ENCODE results near the gene KCNIP1.
A peak's percentile ranks its signal among the peaks of the same experiment; 100 is the strongest.

The KCNIP1 gene

DNA sequence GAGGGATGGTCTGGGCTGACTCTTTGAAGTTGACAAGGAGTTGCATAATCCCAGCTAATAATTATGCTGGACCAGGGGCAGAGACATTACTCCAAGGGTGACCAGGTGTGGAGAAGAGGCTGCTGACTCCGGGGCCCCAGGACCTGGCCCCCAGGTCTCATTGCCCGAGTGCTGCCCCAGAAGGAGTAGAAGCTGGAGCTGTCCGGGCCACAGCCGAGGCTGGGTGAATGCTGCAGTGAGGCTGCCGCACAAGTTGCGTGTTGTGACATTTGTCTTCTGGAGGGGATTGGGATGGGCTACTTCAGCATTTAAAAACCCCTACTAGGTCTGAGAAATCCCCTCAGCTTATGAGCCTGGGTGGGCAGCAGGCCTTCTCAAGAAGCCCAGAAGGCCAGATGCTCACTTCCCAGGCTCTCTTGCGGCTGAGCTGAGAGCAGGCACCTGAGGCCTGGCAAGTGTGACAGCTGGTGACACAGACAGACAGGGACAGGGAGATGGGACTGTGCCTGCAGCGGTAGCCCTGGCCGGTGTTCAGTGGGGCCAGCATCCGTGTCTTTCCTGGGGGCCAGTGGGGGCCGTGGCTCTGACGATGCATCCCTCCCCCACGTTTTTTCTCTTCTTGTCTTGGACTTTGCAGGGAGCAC is 122.8 kb downstream of the KCNIP1 start:
- no peak for DNase-seq (ENCODE audit: low read depth in 2 of 2, low spot score in 1 of 2)

DNA sequence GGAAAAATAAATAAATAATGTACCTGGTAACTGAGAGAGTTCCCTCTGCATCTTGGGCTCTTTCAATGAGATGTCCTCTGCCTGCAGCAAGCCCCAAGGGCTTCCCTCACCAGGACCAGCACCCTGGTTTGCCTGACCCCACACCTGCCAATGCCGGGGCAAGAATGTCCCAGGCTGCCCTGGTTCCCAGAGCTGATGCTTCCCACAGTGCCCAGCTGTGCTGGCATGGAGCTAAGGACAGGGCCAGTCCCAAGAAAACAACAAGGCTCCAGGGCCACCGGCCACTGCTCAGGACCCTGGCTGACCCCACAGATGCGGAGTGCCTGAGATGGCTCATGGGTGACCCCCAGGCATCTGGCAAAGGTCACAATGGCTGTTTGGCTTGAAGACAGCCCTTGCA is 123.5 kb downstream of the KCNIP1 start:
- DNase-seq (ENCODE audit: low read depth in 2 of 2, low spot score in 1 of 2): no peak

DNA sequence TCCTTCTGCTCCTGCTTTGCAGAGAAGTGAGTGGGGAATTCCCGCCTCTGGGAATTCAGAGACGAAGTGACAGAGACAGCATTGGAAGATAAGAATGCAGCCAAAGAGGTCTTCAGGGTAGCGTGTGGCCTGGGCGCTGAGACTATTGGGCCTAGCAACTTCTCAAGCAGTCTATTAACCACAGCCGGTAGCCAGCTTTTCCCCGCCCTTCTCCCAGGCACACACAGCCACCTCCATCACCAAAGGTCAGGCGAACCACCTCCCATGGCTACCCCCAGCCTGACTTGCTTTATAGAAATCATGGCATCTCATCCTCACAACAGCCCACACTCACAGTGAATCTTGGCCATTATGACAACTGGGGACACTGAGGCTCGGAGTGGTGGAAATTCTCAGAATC is 124.2 kb downstream of the KCNIP1 start:
- DNase-seq (ENCODE audit: low read depth in 2 of 2, low spot score in 1 of 2): no peak

DNA sequence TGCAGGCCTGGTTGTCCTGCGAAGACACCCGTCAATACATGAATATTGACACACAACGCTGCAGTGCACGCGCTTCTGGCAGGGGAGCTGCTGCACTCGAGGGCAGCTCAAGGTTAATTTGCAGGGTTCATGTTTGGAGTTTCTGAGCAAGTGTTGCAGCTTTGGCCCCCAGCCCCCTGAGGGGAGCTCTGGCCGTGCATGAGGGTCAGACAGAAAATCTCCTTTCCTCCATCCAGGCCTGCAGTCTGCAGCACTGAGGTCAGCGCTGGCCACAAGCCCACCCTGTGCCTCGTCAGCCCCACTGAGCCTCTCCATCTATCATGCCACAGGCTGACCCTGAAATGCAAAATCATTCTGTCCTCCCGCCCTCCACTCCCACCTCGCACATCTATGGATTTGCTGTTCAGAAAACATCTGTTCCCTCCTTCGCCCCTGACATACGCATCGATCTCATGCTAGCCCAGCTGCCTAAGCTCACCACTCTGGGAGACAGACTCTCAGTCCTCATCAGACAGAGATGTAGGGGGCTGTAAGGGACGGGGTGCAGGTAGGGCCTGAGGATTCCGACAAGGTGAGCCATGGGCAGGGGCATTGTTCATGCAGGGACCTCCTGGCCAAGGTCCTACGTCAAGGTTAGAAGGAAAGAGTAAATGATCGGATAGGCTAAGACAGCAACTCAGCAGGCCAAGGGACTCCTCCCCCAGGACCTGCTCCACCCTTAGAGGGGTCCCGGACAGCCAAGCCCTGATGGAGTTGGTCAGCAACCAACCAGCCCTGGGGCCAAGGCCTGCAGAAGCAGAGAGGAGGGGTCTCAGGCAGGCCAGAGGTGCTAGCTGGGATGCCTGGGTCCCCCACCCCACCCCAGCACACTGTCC is 125.1 kb downstream of the KCNIP1 start:
- no peak for DNase-seq (ENCODE audit: low read depth in 2 of 2, low spot score in 1 of 2)

DNA sequence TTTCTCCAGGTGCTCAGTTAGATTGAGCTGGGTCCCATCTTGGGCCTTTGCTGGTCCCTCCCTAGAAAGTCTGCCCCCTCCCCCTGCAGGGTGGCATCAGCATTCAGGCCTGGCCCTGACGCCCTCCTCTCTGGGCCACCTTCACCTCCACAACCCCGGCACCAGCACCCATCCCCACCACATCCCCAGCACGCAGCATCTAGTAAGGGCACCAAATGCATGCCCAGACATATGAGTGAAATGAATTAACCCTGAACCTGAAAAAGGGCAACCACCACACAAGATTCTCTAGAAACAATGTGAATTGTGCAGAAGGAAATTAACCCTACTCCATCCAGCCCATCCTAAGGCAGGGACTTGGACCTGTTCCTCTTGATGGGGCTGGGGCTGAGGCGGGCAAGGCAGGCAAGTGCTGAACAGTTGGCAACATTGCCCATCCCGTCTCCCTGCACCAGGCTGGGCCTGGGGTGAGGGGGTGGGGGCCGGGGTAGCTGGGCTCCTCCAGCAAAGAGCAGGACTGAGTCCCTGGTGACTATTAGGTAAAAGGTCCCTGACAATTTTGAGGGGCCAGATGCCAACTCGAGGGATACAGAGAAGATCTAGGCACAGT is 125.9 kb downstream of the KCNIP1 start:
- no peak for DNase-seq (ENCODE audit: low read depth in 2 of 2, low spot score in 1 of 2)

DNA sequence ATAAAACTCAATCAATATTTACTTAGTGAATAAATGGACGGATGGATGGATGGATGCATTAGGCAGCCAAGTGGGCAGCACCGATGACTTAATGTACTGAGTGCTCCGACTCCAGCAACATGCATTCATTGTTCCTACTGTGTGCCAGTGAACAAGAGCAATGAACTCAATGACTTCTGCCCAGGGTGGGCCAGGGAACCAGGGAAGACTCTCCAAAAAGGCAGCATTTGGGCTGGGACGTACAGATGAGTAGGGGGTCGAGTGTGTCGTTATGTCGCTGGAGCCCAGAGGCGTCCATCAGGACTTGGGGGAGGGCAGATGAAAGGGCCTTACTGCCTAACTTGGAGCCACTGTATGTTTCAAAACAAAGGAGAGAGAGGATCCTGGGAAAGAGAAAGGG is 126.4 kb downstream of the KCNIP1 start:
- no peak for DNase-seq (ENCODE audit: low read depth in 2 of 2, low spot score in 1 of 2)

DNA sequence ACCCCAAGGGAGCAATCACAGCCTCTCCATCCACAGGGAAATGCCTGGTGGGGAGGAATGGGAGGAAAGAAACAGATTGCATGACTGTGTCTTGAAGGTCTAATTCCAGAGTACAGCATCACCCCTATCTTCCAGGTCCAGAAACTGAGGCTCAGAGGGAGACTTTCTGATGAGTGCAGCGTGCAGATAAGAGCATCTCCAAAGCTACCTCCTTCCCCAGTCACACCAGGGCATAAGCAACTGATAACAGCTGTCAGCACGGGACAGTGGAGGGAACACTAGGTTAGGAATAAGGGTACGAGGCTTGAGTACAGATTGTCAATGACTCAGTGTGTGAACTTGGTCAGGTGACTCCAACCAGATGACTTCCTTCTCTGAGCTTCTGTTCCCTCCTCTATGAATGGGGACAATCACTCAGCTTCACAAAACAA is 126.9 kb downstream of the KCNIP1 start:
- no peak for DNase-seq (ENCODE audit: low read depth in 2 of 2, low spot score in 1 of 2)

DNA sequence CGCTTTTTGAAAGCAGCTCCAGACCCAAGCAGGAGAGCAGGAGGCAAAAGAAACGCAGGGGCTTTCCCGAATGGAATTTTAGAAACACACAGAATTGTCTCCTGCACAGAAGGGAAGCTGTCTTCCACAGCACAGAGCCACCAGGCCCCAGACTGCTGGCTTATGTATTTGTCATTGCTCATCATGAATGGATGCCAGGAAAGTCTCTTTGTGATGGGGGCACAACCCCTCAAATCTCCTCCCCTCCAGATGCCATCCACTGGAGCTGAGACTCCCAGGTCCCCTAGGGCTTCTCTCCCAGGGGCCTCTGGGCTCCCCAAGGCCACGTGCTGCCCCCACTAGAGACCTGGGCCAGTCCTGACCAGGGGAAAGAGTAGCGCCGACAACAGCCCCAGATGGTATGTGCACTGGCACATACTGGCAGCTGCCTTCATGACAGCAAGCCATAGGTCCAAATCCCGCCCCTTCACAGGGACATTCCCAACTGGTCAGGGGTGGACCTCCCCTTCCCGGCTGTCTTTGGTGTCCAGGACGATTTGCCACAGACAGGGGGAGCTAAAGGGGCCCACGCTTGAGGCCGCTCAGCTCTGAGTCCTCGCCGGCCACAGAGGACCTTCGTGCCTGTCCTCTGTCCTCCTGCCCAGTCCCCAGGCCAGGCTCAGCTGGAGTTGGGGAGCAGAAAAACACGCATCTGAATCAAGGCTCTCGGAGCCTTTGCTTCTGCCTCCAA is 127.8 kb downstream of the KCNIP1 start:
- no peak for DNase-seq (ENCODE audit: low read depth in 2 of 2, low spot score in 1 of 2)

DNA sequence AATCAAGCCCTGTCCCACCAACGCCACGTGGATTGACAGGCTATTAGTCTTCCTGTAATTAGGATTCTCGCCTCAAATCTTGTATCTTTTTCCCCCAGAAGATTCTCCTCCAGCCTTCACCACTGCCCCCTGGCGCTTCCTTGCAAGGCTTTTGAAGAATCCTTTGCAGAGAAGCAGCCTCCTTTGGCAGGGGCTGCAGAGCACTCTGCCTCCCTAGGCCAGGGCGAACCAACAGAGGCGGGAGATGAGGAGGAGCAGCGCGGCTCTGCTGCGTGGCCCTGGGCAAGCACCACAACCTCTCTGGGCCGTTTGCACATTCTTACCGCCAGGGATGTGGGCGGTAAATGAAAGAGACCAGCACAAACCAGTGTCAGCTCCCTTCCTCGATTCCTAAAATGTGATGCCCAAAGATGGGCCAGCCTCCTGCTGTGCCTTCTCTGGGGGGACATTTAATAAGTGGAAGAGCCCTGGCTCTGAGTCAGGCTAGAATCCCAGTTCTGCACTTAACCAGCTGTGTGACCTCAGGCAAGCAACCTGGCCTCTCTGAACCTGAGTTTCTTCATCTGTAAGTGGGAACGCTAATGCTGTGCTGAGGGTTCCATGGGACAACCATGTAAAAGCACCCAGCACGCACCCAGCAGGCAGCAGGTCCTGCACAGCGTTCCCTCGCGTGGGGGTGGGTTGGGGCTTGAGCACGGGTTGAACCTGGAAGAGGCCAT is 128.6 kb downstream of the KCNIP1 start:
- DNase-seq (ENCODE audit: low read depth in 2 of 2, low spot score in 1 of 2): no peak

DNA sequence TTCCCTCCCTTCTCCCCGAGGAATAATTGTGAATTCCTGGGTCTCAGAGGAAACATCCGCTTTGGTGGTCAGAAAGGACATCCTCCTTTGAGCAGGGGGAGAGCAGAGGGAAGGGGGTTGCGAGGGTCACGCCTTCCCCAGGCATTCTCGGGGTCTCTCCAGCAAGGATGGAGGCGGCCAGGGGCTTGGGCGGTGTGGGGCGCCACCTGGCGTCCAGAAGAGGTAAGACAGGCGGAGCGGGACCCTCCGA is 129.1 kb downstream of the KCNIP1 start:
- peak in 1 of 2 donors; percentile 17 for DNase-seq (ENCODE audit: low read depth in 2 of 2, low spot score in 1 of 2)

DNA sequence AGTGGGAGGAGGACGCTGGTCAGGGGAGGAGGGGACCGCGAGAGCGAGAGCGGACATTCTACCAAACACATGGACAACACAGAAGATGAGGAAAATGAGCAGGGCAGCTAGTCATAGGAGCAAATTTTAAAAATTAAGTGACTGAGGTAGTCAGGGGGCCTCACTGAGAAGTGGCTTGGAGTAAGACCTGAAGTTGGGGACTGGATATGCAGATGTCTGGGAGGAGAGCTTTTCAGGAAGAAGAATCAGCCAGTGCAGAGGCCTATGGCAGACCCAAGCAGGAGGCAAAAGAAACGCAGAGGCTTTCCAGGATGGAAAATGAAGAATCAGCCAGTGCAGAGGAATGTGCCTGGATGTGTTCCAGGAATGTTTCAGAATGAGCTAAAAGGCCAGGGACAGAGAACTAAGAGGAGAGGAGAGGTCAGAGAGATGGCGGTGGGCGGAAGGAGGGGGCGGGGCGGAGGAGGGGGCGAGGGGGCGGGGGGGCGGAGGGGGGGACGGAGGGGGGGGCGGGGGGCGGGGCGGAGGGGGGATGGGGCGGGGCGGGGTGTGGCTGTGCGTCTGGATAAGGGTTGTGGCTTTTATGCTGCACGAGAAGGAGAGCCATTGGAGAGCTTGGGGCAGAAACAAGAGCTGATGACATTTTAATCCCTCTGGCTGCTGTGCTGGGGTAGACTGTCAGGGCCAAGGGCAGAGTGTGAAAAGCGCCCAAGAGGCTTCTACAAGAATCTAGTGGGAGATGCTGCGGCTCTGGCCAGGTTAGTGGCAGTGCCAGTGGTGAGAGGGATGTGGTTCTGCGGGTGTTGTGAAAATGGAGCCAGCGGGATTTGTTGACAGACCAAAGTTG is 129.6 kb downstream of the KCNIP1 start:
- DNase-seq (ENCODE audit: low read depth in 2 of 2, low spot score in 1 of 2): no peak

DNA sequence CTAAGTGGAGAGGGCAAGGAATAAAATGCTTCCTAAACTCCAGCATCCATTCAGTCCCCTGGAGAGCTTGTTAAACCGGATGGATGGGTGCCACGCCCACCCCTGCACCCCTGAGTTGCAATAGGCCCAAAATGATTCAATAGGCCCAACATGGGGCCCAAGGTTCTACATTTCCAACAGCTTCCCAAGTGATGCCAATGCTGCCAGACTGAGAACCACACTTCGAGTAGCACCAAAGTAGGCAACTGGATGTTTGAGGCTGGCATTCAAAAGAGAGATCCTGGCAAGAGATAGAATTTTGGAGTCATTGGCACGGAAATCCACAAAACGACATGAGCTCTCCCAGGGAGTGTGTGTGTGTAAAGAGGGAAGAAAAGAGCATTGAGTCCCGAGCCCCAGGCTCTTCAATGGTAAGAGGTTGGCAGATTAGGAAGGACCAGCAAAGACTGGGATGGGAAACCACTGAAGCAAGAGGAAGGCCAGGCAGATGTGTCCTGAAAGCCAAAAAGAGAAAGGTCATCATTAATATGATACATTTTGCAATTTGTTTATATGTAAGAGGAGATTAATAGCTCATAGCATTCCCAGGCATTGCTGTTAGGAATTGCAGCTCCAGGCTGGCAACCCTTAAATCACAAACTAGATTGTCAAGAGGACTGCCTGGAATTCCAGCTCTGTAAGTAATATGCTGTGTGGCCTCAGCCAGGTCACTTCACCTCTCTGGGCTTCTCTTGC is 130.6 kb downstream of the KCNIP1 start:
- no peak for DNase-seq (ENCODE audit: low read depth in 2 of 2, low spot score in 1 of 2)

DNA sequence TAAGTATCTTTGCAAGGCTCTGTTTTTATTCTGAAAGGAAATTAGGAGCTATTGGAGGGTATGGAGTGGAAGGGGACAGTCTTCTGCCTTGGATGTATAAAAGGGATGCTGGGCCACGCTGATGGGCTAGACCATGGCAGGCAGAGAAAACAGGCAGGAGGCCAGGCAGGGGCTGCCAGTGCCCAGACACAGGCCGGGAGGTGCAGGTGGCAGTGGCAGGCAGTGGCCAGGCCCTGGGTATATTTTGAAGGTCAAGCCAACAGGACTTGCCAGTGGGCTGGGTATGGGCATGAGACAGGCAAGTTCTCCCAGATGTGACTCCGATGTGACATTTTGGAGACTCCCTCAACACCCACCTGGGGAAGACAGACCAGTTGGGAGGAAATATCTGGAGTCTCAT is 131.9 kb downstream of the KCNIP1 start:
- no peak for DNase-seq (ENCODE audit: low read depth in 2 of 2, low spot score in 1 of 2)

DNA sequence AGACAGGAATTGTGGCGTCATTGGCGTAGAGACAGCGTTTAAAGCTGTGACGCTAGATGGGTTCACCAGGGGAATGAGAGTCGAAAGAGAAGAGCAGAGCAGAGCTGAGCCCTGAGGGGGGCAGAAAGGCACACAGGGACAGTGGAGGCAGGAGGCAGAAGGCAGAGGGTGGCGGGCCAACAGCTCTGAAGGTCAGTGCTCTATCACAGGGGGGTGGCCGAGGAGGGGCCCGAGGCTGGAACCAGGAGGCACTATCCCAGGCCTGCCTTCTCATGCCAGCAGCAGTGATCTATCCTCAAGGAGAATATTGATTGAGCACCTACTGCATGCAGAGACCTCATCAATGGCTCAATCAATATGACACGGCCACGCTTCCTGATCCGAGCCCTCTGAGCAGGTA is 132.4 kb downstream of the KCNIP1 start:
- no peak for DNase-seq (ENCODE audit: low read depth in 2 of 2, low spot score in 1 of 2)

DNA sequence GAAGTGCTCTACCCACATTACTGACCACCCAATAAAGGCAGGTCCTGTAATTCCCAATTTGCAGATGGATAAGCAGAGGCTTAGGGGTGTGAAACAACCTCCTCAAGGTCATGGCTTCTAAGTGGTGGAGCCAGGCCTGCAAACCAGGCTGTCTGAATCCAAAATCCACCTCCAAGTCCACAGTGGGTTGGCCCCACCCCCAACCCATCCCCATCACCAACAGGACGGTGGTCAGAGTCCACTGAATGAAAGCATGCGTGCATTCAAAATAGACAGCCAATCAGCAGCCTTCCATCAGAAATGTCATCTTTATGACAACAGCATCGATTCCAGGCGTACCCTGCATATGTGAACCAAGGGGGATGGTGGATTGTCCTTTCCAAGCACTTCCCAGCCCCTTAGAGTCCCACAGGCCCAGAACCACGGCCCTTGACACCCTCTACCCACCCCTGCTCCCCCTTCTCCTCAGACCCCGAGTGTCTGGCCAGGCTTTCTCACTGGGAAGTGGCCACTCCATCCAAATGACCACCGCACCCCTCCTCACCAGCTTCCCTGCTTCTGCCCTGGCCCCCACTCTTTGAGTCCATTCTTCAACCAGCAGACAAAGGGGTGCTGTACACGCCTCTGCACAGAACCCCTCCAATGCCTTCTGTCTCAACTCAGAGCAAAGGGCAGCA is 133.1 kb downstream of the KCNIP1 start:
- DNase-seq (ENCODE audit: low read depth in 2 of 2, low spot score in 1 of 2): no peak

DNA sequence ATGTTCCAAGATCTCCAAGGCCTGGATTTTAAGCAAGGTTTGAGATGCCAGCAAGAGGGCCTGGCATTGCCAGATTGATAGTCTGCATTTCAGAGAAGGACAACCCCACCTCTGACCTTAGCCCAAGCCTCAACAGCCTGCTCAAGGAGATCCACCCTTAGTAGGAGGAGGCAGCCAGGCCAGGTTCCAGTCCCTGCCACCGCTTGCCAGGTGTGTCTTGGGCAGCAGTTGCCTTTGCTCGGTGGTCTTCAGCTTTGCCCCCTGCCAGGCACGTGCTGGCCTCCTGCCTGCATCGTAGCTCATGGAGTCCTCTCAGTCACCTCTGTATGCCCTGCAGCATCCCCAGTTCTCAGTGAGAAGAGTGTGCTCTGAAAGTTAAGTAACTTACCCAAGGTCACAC is 134.2 kb downstream of the KCNIP1 start:
- DNase-seq (ENCODE audit: low read depth in 2 of 2, low spot score in 1 of 2): no peak

DNA sequence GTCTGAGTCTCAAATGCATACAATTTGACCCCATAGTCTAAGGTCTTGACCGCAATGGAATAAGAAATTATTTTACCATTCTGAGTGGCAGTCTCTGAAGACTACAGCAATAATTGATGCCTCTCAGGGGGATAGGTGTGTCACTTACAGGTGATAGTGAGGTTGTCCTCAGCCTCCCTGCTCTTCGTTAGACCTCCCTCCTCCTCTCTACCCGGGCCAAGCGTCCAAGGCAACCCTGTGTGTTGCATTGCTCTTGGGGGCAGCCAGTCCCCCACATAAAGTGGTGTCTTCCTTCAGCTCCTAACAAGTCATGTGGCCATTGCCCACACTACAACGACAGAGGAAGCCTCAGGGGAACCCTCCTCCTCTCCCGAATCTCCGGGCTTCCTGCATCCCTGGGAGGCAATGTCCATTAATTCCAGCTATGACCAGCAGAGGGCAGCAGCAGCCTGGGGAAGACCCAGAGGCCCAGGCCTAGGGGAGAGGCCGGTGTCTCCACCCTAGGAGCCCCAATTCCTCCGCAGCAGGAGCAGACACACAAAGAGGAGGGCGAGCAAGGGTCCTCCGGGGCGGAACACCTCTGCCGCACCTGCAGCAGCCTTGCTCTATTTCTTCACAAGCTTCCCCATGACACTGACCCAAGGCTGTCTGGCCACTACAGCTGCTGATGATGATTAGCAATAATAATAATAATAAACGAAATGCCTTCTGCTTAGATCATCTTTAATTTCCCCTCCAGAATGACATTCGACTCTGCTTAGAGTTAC is 134.8 kb downstream of the KCNIP1 start:
- peak in 1 of 2 donors; percentile 34 for DNase-seq (ENCODE audit: low read depth in 2 of 2, low spot score in 1 of 2)

DNA sequence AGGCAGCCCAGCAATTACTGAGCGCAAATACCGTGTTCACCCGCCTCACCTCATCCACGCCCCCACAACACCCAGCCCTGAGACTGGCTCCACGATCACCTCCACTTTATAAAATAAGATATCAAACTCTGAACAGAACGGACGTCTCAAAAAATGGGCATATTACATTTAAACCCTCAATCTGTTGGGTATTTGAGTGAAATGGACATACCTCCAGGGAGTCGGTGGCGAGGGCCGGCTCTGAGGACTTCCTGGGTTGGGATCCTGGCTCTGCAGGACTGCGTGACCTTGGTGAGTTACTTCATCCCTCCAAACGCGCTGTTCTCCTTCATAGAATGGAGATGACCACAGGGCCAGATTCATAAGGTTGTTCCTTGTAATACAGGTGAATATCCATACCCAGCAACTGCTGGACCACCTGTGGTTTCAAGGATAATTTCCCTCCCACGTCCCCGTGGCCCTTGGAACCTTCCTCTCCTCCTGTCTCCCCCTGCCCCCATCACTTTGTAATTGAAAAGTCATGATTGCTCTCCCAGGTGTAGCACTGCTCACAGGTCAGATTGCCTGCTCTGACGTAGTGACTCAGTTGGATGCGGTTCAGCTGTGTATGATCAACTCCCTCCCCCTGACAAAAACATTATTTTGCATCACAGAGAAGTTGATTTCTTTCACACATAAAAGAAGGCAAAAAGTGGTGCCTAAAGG is 135.6 kb downstream of the KCNIP1 start:
- no peak for DNase-seq (ENCODE audit: low read depth in 2 of 2, low spot score in 1 of 2)
